Right lobe of liver (tissue), 4 donors: ENCODE results near the gene IL17REL.

Experiments
- CTCF ChIP-seq, 4 donors: fragments of 200-600 bp in 3 of 4; fragments of 450-650 bp in 1 of 4; IDR thresholded peaks; one replicate each; pipeline versions ENCODE4 v1.5.1 to v1.8.0; 2016 to 2022; ENCODE audit warnings: antibody characterized with exemption in 4 of 4, mild to moderate bottlenecking in 2 of 4
- POLR2A ChIP-seq: fragments of 450-650 bp; IDR thresholded peaks from one replicate; pipeline ENCODE4 v1.6.1; 2017; ENCODE audit warnings: antibody characterized with exemption, mild to moderate bottlenecking
- donor health status: DM: no; HTN: no; CAD: no.
- donor health status: DM: no; HTN: no; CAD: no.
- donor health status: DM: no; HTN: yes; CAD: no.

- TF ChIP-seq CTCF (IDR thresholded peaks at IDR 0.05): no peak
- no peak for TF ChIP-seq POLR2A
Observed at GRCh38 chr22:50001388-50002231, 11.0 kb downstream of the IL17REL start.
